Calu3 (cell line): ENCODE data around the gene SHROOM3. TPM values are rescaled to one million over a fixed set of nuclear protein-coding genes. Genes with fewer than 3 reads are reported as not detected.
A peak's percentile ranks its signal among the peaks of the same experiment; 100 is the strongest.

Experiments used
- BruUV-seq: library from RNA; stranded (reverse); fragments of 400-500 nt; replicated peaks from 2 replicates; lab custom pipeline; 2021; lab: Mats Ljungman, UMichigan
- CTCF ChIA-PET: fragments of 300-600 bp; sonication (Branson Sonifier 250); formaldehyde crosslinking; loops from one replicate; lab custom pipeline; 2022; ENCODE audit warnings: antibody characterized with exemption; lab: Charles Lee
- DNase-seq: peaks from one replicate; pipeline ENCODE4 v3.0.0; 2022
- H3K27ac Mint-ChIP-seq: one replicate; pipeline ENCODE4 v1.8.0; 2022; ENCODE audit warnings: mixed read lengths; ENCODE audit not compliant: unreplicated experiment
- H3K27me3 Mint-ChIP-seq: one replicate; pipeline ENCODE4 v1.8.0; 2022; ENCODE audit warnings: mixed read lengths; ENCODE audit not compliant: unreplicated experiment
- H3K36me3 Mint-ChIP-seq: one replicate; pipeline ENCODE4 v1.8.0; 2022; ENCODE audit warnings: mild to moderate bottlenecking, moderate library complexity, mixed read lengths; ENCODE audit not compliant: insufficient read depth, unreplicated experiment
- H3K4me1 Mint-ChIP-seq: one replicate; pipeline ENCODE4 v1.8.0; 2022; ENCODE audit warnings: mild to moderate bottlenecking, low read depth, mixed read lengths; ENCODE audit not compliant: unreplicated experiment
- H3K4me3 Mint-ChIP-seq: one replicate; pipeline ENCODE4 v1.8.0; 2022; ENCODE audit warnings: mild to moderate bottlenecking, low read depth, moderate library complexity, mixed read lengths; ENCODE audit not compliant: unreplicated experiment
- H3K9me3 Mint-ChIP-seq: one replicate; pipeline ENCODE4 v1.8.0; 2022; ENCODE audit warnings: low read depth, mixed read lengths; ENCODE audit not compliant: unreplicated experiment
- intact Hi-C: fragments of 100-400 bp; cut with micrococcal nuclease; formaldehyde crosslinking; loops from one replicate; pipeline ENCODE4 v1.10.0; 2022; ENCODE audit not compliant: unreplicated experiment
- total RNA-seq: library from RNA; stranded (reverse); gene quantifications from 2 replicates; pipeline ENCODE4 v1.2.3, GENCODE V29; 2022
- TF ChIP-seq, protein P1 (sequence below): fragments of 200-600 bp; IDR thresholded peaks from one replicate; pipeline ENCODE4 v1.8.0; 2022; ENCODE audit warnings: antibody characterized with exemption; ENCODE audit not compliant: unreplicated experiment

Gene SHROOM3
- total RNA-seq, 1 experiment from 2014 or later: 114 TPM

DNA sequence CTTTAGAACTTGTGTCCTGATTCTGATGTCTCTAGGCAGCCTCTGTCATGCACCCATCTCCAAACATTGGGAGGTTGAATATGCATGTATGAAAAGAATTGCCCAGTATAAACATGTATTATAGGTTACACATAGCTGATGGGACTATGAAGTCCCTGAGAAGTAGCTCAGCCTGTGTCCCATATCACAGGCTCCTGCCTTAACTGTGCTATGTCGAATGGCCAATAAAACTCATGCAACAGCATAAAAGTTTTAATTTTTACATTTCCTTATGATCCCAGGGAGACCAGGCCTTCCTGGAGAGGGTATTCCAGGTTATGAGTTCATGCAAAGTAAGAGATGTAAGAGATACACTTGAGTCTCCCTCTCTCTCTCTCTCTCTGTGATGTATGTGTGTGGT, 217.4 kb downstream of the SHROOM3 start:
- TF ChIP-seq, protein P1, sequence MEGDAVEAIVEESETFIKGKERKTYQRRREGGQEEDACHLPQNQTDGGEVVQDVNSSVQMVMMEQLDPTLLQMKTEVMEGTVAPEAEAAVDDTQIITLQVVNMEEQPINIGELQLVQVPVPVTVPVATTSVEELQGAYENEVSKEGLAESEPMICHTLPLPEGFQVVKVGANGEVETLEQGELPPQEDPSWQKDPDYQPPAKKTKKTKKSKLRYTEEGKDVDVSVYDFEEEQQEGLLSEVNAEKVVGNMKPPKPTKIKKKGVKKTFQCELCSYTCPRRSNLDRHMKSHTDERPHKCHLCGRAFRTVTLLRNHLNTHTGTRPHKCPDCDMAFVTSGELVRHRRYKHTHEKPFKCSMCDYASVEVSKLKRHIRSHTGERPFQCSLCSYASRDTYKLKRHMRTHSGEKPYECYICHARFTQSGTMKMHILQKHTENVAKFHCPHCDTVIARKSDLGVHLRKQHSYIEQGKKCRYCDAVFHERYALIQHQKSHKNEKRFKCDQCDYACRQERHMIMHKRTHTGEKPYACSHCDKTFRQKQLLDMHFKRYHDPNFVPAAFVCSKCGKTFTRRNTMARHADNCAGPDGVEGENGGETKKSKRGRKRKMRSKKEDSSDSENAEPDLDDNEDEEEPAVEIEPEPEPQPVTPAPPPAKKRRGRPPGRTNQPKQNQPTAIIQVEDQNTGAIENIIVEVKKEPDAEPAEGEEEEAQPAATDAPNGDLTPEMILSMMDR: no peak

DNA sequence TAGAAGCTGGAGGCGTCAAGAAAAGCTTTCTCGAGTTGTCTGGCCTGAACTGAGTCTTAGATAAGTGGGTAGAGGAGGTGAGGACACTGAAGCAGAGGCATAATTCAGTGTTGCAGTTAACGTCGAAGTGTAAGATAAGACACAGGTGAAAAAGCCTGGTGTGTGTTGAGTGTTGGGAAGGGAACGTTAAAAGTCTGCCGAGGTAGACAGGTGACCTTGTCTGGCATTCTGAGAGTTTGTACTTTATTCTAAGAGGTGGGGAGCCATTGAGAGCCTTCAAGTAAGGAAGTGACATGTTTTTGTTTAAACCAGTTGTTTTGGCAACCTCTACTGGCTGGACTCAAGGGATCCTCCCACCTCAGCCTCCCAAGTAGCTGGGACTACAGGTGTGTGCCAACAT, 219.1 kb downstream of the SHROOM3 start:
- DNase-seq: no peak
- Mint-ChIP-seq H3K27me3 (no peaks in the 10 kb centered on the region), H3K4me3 (no peak overlapping the region), H3K36me3 (peaks cover 5% of the 10 kb centered on the region), H3K27ac (peak overlapping the region; percentile 3), H3K4me1 (peaks cover 30% of the 10 kb centered on the region), H3K9me3 (no peaks in the 10 kb centered on the region)
- intact Hi-C loops: no loop called here
- CTCF ChIA-PET: no interaction called here
- no TSS peak for BruUV-seq
- TF ChIP-seq, protein P1: no peak

More for the DNA sequence above, 217.4 kb downstream of the SHROOM3 start:
- no peaks in the 10 kb centered on the region for H3K27me3 Mint-ChIP-seq
- CTCF ChIA-PET: interaction anchor here (0.7 kb wide), 2 partner anchors 46 to 105 kb away, joined by 3 to 4 read pairs; no protein-coding TSS in a partner anchor
- peaks cover 13% of the 10 kb centered on the region for H3K4me1 Mint-ChIP-seq
- H3K36me3 Mint-ChIP-seq: peaks cover 5% of the 10 kb centered on the region
- H3K4me3 Mint-ChIP-seq: no peak overlapping the region
- BruUV-seq: no TSS peak
- no peak overlapping the region for H3K27ac Mint-ChIP-seq
- no peaks in the 10 kb centered on the region for H3K9me3 Mint-ChIP-seq
- no peak for DNase-seq
- intact Hi-C loops: no loop called here

DNA sequence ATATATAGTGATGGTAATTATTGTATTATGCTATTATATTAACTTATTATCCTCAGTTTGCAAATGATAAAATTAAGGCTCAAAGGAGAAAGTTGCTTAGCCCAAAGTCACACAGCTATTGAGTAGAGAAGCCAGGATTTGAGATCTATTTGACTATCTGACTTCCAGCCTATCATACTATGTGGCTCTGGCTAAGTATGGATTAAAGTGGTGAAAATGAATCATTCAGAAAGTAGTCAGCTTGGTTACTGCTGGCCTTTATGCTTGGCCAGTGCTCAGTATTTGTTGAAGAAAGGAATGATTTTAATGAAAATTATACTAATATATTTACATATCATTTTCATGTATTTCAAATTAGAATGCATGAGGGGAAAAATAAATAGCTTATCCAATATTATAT, 219.8 kb downstream of the SHROOM3 start:
- no peak overlapping the region for H3K4me3 Mint-ChIP-seq
- CTCF ChIA-PET: no interaction called here
- no peaks in the 10 kb centered on the region for H3K27me3 Mint-ChIP-seq
- TF ChIP-seq, protein P1: no peak
- H3K9me3 Mint-ChIP-seq: no peaks in the 10 kb centered on the region
- intact Hi-C loops: no loop called here
- BruUV-seq: no TSS peak
- H3K4me1 Mint-ChIP-seq: peaks cover 34% of the 10 kb centered on the region
- no peak for DNase-seq
- H3K27ac Mint-ChIP-seq: no peak overlapping the region
- H3K36me3 Mint-ChIP-seq: peaks cover 5% of the 10 kb centered on the region

DNA sequence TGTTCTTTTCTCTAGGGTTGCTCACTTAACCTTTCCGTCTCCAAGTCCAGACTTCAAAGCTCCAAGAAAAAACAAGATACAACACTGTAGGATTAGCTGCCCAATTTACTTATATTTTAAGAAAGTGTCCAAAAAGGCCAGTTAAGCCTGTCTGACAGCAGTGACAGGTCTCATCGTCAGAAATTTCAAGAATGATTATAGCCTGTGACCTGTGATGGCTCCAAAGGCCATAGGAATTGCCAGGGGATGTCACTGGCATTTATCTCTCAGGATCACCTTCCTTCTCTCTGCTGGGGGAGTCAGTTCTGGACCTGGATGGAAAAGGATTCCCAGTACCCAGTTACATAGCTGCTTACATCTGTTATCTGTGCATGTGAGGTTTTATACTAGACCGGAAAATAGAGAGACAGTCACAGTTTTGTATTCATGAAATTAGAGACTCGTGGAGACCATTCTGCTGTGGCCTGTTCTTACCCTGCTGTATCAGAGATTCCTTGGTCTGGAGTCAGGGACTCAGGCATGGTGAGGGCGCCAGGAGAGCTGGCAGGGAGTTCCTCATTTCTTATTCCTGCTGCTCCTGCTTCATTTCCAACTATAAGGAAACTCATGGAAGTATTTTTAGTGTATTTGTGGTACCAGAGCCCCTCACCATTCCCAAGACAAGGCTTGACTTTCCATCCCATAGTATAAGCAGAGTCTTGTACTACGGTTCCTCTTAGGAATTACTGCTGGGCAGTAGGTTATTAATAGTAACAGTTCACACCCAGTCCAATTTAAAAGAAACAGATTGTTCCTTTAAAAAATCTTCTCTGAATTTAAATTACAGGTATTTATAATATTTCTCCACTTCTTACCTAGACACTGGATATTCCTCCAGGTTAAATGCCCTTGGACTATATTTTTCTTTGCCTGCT, 220.8 kb downstream of the SHROOM3 start:
- TF ChIP-seq, protein P1: no peak
- H3K36me3 Mint-ChIP-seq: peaks cover 5% of the 10 kb centered on the region
- intact Hi-C loops: no loop called here
- H3K4me3 Mint-ChIP-seq: no peak overlapping the region
- DNase-seq: no peak
- no peaks in the 10 kb centered on the region for H3K27me3 Mint-ChIP-seq
- H3K27ac Mint-ChIP-seq: no peak overlapping the region
- H3K4me1 Mint-ChIP-seq: peaks cover 34% of the 10 kb centered on the region
- CTCF ChIA-PET: no interaction called here
- H3K9me3 Mint-ChIP-seq: no peaks in the 10 kb centered on the region
- BruUV-seq: no TSS peak
